Right lung (tissue), 5 donors: ENCODE measurements around the gene ZNF827. TPM values are rescaled to one million over a fixed set of nuclear protein-coding genes. Genes with fewer than 3 reads are reported as not detected.
"Not testable (repeated sequence)": the region's sequence is repeated elsewhere in the genome, so short reads cannot be mapped to it uniquely, and the experiment has no call there.

Experiments used
- DNase-seq, 2 donors: peaks; one replicate each; pipeline ENCODE4 v3.0.0-alpha.2; 2013
- polyA plus RNA-seq, 5 donors: library from polyadenylated mRNA; unstranded; fragments of 120-200 nt; gene quantifications; one replicate each; pipeline versions ENCODE4 v1.2.1 to v1.2.3, GENCODE V29; 2013; ENCODE audit warnings: inconsistent platforms in 1 of 5, low replicate concordance in 1 of 5; ENCODE audit not compliant: insufficient read length in 5 of 5, insufficient read depth in 1 of 5

ZNF827 gene
- polyA plus RNA-seq, 5 donors = 24.8 to 37.6 (median 31.6) TPM

- DNase-seq = no peak
Observed at GRCh38 chr4:145866991-145867390, 71.6 kb downstream of the ZNF827 start.

GRCh38 chr4:145865274-145865941, 73.2 kb downstream of the ZNF827 start:
- no peak for DNase-seq

- DNase-seq = no peak
Observed at GRCh38 chr4:145863191-145863590, 75.4 kb downstream of the ZNF827 start.

GRCh38 chr4:145861336-145862318, 77.0 kb downstream of the ZNF827 start:
- DNase-seq = no peak

GRCh38 chr4:145860897-145861296, 77.7 kb downstream of the ZNF827 start:
- no peak for DNase-seq

GRCh38 chr4:145860446-145860845, 78.2 kb downstream of the ZNF827 start:
- DNase-seq = no peak

- no peak for DNase-seq
Observed at GRCh38 chr4:145859926-145860325, 78.7 kb downstream of the ZNF827 start.

- no peak for DNase-seq
Observed at GRCh38 chr4:145859426-145859825, 79.2 kb downstream of the ZNF827 start.

- DNase-seq = no peak
Observed at GRCh38 chr4:145852256-145852839, 86.3 kb downstream of the ZNF827 start.

GRCh38 chr4:145851511-145852201, 87.0 kb downstream of the ZNF827 start:
- no peak for DNase-seq

- DNase-seq = no peak
Observed at GRCh38 chr4:145847764-145848163, 90.9 kb downstream of the ZNF827 start.

- no peak for DNase-seq
Observed at GRCh38 chr4:145845118-145845517, 93.5 kb downstream of the ZNF827 start.

- no peak for DNase-seq
Observed at GRCh38 chr4:145843639-145844038, 95.0 kb downstream of the ZNF827 start.

- no peak for DNase-seq
Observed at GRCh38 chr4:145843148-145843547, 95.5 kb downstream of the ZNF827 start.

GRCh38 chr4:145842224-145842887, 96.3 kb downstream of the ZNF827 start:
- DNase-seq = no peak

GRCh38 chr4:145840801-145841200, 97.8 kb downstream of the ZNF827 start:
- no peak for DNase-seq

GRCh38 chr4:145840162-145840768, 98.4 kb downstream of the ZNF827 start:
- no peak for DNase-seq

- no peak for DNase-seq
Observed at GRCh38 chr4:145839151-145839550, 99.5 kb downstream of the ZNF827 start.

GRCh38 chr4:145832384-145832783, 106.2 kb downstream of the ZNF827 start:
- not testable (repeated sequence) for DNase-seq

GRCh38 chr4:145830699-145831098, 107.9 kb downstream of the ZNF827 start:
- no peak for DNase-seq
